HEK293 (cell line): ENCODE measurements around the gene KCNMA1.

Source experiments
- GLIS2 ChIP-seq: fragments of 450-650 bp; formaldehyde crosslinking; IDR thresholded peaks from 2 replicates; pipeline ENCODE4 v1.5.1; 2016; ENCODE audit warnings: missing biosample characterization, missing genetic modification characterization
- MEIS1 ChIP-seq: sonication (generic); formaldehyde crosslinking; IDR thresholded peaks from 2 replicates; pipeline ENCODE4 v1.8.1; 2022; ENCODE audit warnings: missing genetic modification reagents, mild to moderate bottlenecking, borderline replicate concordance
- SCRT1 ChIP-seq: fragments of 450-650 bp; formaldehyde crosslinking; IDR thresholded peaks from 2 replicates; pipeline ENCODE4 v1.5.1; 2016; ENCODE audit warnings: missing biosample characterization, missing genetic modification characterization, borderline replicate concordance
- SP7 ChIP-seq: fragments of 450-650 bp; formaldehyde crosslinking; IDR thresholded peaks from 2 replicates; pipeline ENCODE4 v1.5.1; 2016; ENCODE audit warnings: missing biosample characterization, missing genetic modification characterization
- TRIM28 ChIP-seq: IDR thresholded peaks from 2 replicates; pipeline ENCODE4 v1.6.1; 2011; ENCODE audit warnings: low read length, control low read depth, borderline replicate concordance
- ZBTB8A ChIP-seq: fragments of 450-650 bp; formaldehyde crosslinking; IDR thresholded peaks from 2 replicates; pipeline ENCODE4 v1.5.1; 2016; ENCODE audit warnings: missing biosample characterization, missing genetic modification characterization
- ZIC2 ChIP-seq: fragments of 450-650 bp; formaldehyde crosslinking; IDR thresholded peaks from 2 replicates; pipeline ENCODE4 v1.5.1; 2016; ENCODE audit warnings: missing biosample characterization, missing genetic modification characterization
- ZNF10 ChIP-seq: fragments of 450-650 bp; formaldehyde crosslinking; IDR thresholded peaks from 2 replicates; pipeline ENCODE4 v1.5.1; 2017; ENCODE audit warnings: missing biosample characterization, missing genetic modification characterization
- ZNF112 ChIP-seq: fragments of 450-650 bp; formaldehyde crosslinking; IDR thresholded peaks from 2 replicates; pipeline ENCODE4 v1.5.0; 2017; ENCODE audit warnings: missing biosample characterization, missing genetic modification characterization
- ZNF114 ChIP-seq: fragments of 450-650 bp; formaldehyde crosslinking; IDR thresholded peaks from 2 replicates; pipeline ENCODE4 v1.5.0; 2017; ENCODE audit warnings: missing biosample characterization, missing genetic modification characterization
- ZNF132 ChIP-seq: fragments of 450-650 bp; formaldehyde crosslinking; IDR thresholded peaks from 2 replicates; pipeline ENCODE4 v1.5.1; 2017; ENCODE audit warnings: missing biosample characterization, missing genetic modification characterization, borderline replicate concordance
- ZNF146 ChIP-seq: fragments of 450-650 bp; formaldehyde crosslinking; IDR thresholded peaks from 2 replicates; pipeline ENCODE4 v1.5.1; 2016; ENCODE audit warnings: missing biosample characterization, missing genetic modification characterization
- ZNF211 ChIP-seq: fragments of 450-650 bp; formaldehyde crosslinking; IDR thresholded peaks from 2 replicates; pipeline ENCODE4 v1.5.1; 2016; ENCODE audit warnings: low read depth, missing biosample characterization, missing genetic modification characterization
- ZNF24 ChIP-seq: fragments of 450-650 bp; formaldehyde crosslinking; IDR thresholded peaks from 2 replicates; pipeline ENCODE4 v1.5.1; 2016; ENCODE audit warnings: missing biosample characterization, missing genetic modification characterization
- ZNF391 ChIP-seq: fragments of 450-650 bp; formaldehyde crosslinking; IDR thresholded peaks from 2 replicates; pipeline ENCODE4 v1.5.1; 2016; ENCODE audit warnings: low read depth, missing biosample characterization, missing genetic modification characterization, borderline replicate concordance
- ZNF416 ChIP-seq: fragments of 450-650 bp; formaldehyde crosslinking; IDR thresholded peaks from 2 replicates; pipeline ENCODE4 v1.5.1; 2016; ENCODE audit warnings: missing biosample characterization, missing genetic modification characterization
- ZNF433 ChIP-seq: fragments of 450-650 bp; formaldehyde crosslinking; IDR thresholded peaks from 2 replicates; pipeline ENCODE4 v1.5.1; 2016; ENCODE audit warnings: missing biosample characterization, missing genetic modification characterization, low read depth
- ZNF510 ChIP-seq: fragments of 450-650 bp; formaldehyde crosslinking; IDR thresholded peaks from 2 replicates; pipeline ENCODE4 v1.5.1; 2018; ENCODE audit warnings: mild to moderate bottlenecking, missing genetic modification characterization, missing biosample characterization; ENCODE audit not compliant: insufficient replicate concordance
- ZNF514 ChIP-seq: fragments of 450-650 bp; formaldehyde crosslinking; IDR thresholded peaks from 2 replicates; pipeline ENCODE4 v1.5.1; 2016; ENCODE audit warnings: missing biosample characterization, missing genetic modification characterization
- ZNF571 ChIP-seq: fragments of 450-650 bp; formaldehyde crosslinking; IDR thresholded peaks from 2 replicates; pipeline ENCODE4 v1.5.0; 2017; ENCODE audit warnings: missing biosample characterization, missing genetic modification characterization
- ZNF654 ChIP-seq: fragments of 450-650 bp; formaldehyde crosslinking; IDR thresholded peaks from 2 replicates; pipeline ENCODE4 v1.5.1; 2016; ENCODE audit warnings: low read depth, missing biosample characterization, missing genetic modification characterization
- ZNF660 ChIP-seq: fragments of 450-650 bp; IDR thresholded peaks from 2 replicates; pipeline ENCODE4 v1.5.1; 2018; ENCODE audit warnings: missing biosample characterization, mild to moderate bottlenecking, missing genetic modification characterization
- ZNF707 ChIP-seq: fragments of 450-650 bp; formaldehyde crosslinking; IDR thresholded peaks from 2 replicates; pipeline ENCODE4 v1.5.1; 2016; ENCODE audit warnings: missing biosample characterization, missing genetic modification characterization
- ZNF747 ChIP-seq: fragments of 450-650 bp; formaldehyde crosslinking; IDR thresholded peaks from 2 replicates; pipeline ENCODE4 v1.5.1; 2016; ENCODE audit warnings: missing biosample characterization, missing genetic modification characterization
- ZSCAN16 ChIP-seq: fragments of 450-650 bp; formaldehyde crosslinking; IDR thresholded peaks from 2 replicates; pipeline ENCODE4 v1.5.1; 2016; ENCODE audit warnings: missing biosample characterization, missing genetic modification characterization
- TF ChIP-seq, protein P1 (sequence below): fragments of 450-650 bp; formaldehyde crosslinking; IDR thresholded peaks from 2 replicates; pipeline ENCODE4 v1.5.1; 2017; ENCODE audit warnings: missing biosample characterization, missing genetic modification characterization
- TF ChIP-seq, protein P2 (sequence below): fragments of 450-650 bp; formaldehyde crosslinking; IDR thresholded peaks from 2 replicates; pipeline ENCODE4 v1.5.1; 2016; ENCODE audit warnings: missing biosample characterization, missing genetic modification characterization
- TF ChIP-seq, protein P3 (sequence below): fragments of 450-650 bp; formaldehyde crosslinking; IDR thresholded peaks from 2 replicates; pipeline ENCODE4 v1.5.1; 2017; ENCODE audit warnings: missing biosample characterization, mild to moderate bottlenecking, missing genetic modification characterization, moderate library complexity
- TF ChIP-seq, protein P4 (sequence below): fragments of 450-650 bp; formaldehyde crosslinking; IDR thresholded peaks from 2 replicates; pipeline ENCODE4 v1.5.1; 2016; ENCODE audit warnings: missing biosample characterization, missing genetic modification characterization
- TF ChIP-seq, protein P5 (sequence below): fragments of 450-650 bp; formaldehyde crosslinking; IDR thresholded peaks from 2 replicates; pipeline ENCODE4 v1.5.1; 2016; ENCODE audit warnings: missing biosample characterization, missing genetic modification characterization

The KCNMA1 gene

DNA sequence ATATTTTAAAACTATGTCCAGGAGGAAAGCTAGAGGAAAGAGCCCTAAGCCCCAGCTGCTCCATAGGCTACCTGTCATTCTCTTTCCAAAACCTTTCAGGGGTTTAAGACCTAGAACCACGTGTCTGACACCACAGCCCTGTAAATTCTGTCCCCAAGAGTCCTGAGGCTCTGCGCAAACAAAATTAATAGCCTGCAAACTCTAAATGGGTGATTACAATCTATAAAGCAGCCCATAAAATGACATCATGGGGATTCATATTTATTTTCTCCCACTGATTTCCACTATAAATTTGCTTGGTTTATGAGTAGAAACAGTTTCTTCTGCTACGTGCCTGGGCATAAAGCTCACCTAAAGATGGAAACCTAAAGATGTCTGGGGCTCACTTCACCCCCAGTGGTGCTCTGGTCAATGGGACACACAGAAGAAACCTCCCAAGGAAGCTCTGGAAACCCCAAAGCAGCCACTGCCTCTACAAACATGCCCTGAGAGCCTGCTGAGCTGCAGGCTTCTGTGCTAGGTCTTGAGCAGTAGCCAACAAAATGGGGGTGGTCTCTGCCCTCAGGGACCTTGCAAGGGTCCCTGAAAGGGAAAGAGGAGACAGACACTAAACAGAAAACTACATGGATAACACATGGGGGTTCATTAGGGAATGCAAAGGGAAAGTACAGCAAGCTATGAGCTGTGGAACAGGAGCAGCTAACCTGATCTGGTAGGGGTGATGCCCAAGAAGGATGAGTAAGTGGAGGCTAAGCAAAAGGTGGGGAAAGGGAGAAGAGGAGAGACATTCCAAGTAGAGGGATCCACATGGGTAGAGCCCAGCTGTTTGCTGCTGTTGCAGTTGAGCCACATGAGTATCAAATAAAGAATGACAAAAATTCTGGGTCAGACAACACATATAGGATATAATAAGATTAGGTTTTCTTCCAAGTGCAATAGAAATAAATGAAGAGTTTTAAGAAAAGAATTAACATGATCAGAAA, 331.7 kb downstream of the KCNMA1 start (continued):
- TF ChIP-seq ZNF707 (tag by site-specific recombination) (no peak), SP7 (peak; percentile 61; the same call in 1 of the 2 replicates), ZNF10 (no peak), MEIS1 (CRISPR knock-in tag) (no peak), ZNF510 (tag by site-specific recombination) (no peak), ZNF24 (tag by site-specific recombination) (peak; percentile 92), ZNF112 (tag by site-specific recombination) (no peak), ZNF433 (tag by site-specific recombination) (no peak), ZIC2 (peak; percentile 99), ZNF416 (no peak), GLIS2 (tag by site-specific recombination) (peak; percentile 46; the same call in 1 of the 2 replicates), ZNF146 (tag by site-specific recombination) (peak; percentile 72; the same call in 1 of the 2 replicates), TRIM28 (no peak), ZNF391 (tag by site-specific recombination) (peak; percentile 61; the same call in 1 of the 2 replicates), ZSCAN16 (tag by site-specific recombination) (peak; percentile 83), ZNF747 (no peak), ZBTB8A (tag by site-specific recombination) (peak; percentile 80), ZNF654 (0 out of 2 replicates have a peak, but pooled peaks have one; percentile 7), ZNF132 (tag by site-specific recombination) (no peak), SCRT1 (tag by site-specific recombination) (peak; percentile 70), ZNF114 (no peak), ZNF514 (tag by site-specific recombination) (no peak), ZNF660 (tag by site-specific recombination) (peak; percentile 38; the same call in 1 of the 2 replicates), ZNF211 (no peak), ZNF571 (tag by site-specific recombination) (no peak)
- TF ChIP-seq, protein P1, sequence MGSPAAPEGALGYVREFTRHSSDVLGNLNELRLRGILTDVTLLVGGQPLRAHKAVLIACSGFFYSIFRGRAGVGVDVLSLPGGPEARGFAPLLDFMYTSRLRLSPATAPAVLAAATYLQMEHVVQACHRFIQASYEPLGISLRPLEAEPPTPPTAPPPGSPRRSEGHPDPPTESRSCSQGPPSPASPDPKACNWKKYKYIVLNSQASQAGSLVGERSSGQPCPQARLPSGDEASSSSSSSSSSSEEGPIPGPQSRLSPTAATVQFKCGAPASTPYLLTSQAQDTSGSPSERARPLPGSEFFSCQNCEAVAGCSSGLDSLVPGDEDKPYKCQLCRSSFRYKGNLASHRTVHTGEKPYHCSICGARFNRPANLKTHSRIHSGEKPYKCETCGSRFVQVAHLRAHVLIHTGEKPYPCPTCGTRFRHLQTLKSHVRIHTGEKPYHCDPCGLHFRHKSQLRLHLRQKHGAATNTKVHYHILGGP (tag by site-specific recombination): peak; percentile 70
- TF ChIP-seq, protein P2, sequence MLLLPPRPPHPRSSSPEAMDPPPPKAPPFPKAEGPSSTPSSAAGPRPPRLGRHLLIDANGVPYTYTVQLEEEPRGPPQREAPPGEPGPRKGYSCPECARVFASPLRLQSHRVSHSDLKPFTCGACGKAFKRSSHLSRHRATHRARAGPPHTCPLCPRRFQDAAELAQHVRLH (tag by site-specific recombination): peak; percentile 95
- TF ChIP-seq, protein P3, sequence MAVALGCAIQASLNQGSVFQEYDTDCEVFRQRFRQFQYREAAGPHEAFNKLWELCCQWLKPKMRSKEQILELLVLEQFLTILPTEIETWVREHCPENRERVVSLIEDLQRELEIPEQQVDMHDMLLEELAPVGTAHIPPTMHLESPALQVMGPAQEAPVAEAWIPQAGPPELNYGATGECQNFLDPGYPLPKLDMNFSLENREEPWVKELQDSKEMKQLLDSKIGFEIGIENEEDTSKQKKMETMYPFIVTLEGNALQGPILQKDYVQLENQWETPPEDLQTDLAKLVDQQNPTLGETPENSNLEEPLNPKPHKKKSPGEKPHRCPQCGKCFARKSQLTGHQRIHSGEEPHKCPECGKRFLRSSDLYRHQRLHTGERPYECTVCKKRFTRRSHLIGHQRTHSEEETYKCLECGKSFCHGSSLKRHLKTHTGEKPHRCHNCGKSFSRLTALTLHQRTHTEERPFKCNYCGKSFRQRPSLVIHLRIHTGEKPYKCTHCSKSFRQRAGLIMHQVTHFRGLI (tag by site-specific recombination): peak; percentile 70; the same call in 1 of the 2 replicates
- TF ChIP-seq, protein P4, sequence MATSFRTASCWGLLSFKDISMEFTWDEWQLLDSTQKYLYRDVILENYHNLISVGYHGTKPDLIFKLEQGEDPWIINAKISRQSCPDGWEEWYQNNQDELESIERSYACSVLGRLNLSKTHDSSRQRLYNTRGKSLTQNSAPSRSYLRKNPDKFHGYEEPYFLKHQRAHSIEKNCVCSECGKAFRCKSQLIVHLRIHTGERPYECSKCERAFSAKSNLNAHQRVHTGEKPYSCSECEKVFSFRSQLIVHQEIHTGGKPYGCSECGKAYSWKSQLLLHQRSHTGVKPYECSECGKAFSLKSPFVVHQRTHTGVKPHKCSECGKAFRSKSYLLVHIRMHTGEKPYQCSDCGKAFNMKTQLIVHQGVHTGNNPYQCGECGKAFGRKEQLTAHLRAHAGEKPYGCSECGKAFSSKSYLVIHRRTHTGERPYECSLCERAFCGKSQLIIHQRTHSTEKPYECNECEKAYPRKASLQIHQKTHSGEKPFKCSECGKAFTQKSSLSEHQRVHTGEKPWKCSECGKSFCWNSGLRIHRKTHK (tag by site-specific recombination): no peak
- TF ChIP-seq, protein P5, sequence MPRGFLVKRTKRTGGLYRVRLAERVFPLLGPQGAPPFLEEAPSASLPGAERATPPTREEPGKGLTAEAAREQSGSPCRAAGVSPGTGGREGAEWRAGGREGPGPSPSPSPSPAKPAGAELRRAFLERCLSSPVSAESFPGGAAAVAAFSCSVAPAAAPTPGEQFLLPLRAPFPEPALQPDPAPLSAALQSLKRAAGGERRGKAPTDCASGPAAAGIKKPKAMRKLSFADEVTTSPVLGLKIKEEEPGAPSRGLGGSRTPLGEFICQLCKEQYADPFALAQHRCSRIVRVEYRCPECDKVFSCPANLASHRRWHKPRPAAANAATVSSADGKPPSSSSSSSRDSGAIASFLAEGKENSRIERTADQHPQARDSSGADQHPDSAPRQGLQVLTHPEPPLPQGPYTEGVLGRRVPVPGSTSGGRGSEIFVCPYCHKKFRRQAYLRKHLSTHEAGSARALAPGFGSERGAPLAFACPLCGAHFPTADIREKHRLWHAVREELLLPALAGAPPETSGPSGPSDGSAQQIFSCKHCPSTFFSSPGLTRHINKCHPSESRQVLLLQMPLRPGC: peak; percentile 68; the same call in 1 of the 2 replicates
